Activated CD4-positive, CD25-positive, alpha-beta regulatory T cell treated with anti-CD3 and anti-CD28 coated beads, Interleukin-2, amount 50 U/mL, for 72 hours (primary cell): ENCODE results near the gene PCNX4.

Experiments
- DNase-seq: peaks from one replicate; pipeline ENCODE4 v3.0.0; 2021

PCNX4 gene

DNA sequence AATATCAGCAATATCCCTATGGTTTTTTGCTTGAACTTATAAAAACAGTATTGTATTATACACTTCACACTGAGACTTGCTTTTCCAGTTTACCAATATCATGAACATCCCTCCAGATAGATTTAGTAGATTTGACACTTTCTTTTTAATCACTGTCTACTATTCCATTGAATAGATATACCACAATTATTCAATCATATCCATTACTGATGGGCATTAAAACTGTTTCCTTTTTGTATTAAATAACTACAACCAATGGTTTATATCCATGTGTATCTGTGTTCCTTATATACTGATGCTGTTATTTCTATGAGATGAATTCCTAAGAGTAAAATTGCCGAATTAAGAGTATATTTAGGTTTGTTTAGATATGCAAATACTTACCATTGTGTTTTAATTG lies 86.4 kb downstream of the PCNX4 start:
- no peak for DNase-seq

- DNase-seq, result no peak
These were observed 87.1 kb downstream of the PCNX4 start for GRCh38 chr14:60178820-60179219.

- DNase-seq, result no peak
These were observed 87.7 kb downstream of the PCNX4 start for GRCh38 chr14:60179431-60179869.

DNA sequence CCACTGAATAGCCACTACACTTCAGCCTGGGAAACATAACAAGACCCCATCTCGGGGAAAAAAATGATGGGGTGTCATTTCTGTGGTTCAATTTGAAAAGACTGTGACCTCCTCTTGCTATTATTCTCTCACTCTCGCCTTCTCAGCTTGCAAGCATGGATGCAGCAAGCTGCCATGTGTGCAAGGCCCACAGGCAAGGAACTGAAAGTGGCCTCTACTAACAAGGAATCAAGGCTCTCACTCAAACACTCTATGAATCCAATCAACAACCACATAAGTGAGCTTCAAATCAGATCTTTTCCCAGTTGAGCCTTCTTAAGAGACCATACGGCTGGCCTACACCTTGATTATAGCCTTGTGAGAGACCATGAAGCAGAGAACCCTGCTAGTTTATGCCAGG lies 91.4 kb downstream of the PCNX4 start:
- DNase-seq, result no peak

DNA sequence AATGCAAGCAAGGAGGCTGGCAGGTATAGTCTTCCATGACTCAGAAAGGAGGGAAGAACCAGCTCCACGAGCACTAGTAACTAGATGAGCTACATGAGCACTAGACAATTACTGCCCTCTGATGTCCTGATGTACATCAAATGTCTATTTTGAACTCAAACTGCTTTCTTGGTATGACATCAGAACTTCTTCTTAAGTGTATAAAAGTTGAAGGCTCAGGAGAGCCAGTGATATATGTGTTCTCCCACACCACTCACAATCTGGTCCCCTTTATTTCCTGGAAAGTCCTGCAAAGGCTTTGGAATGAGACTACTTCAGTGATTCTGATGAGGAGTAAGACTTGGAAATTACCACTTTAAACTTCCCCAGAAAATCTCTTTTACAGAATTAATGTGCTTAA lies 92.0 kb downstream of the PCNX4 start:
- DNase-seq, result no peak

GRCh38 chr14:60184146-60184904 lies 92.6 kb downstream of the PCNX4 start:
- no peak for DNase-seq

DNA sequence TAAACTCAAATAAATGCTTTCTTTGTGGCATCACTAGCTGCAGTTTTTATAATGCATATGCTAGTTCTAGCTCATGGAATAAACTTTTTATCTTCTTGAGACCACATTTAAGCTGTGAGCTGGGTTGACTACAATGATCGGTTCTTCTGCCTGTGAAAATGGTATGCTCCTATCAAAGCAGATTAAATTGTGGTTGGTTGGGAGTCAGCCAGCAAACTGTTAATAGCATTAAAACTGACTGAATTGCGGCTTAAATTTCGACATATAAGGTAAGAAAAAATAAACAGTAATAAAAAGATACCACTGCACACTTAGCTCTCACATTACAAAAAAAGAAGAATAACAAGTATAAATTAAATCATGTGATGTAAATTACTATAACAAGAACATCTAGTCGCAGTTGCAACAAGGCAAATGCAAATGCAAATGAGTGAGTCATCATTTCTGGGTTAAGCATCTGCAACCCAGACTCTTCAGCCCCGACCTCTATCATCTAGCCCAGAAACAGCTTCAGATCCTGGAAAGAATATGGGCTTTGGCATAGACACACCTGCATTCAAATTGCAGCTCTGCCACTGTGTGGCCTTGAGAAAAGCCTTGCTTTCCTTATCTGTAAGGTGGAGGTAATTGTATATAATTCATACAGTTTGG lies 93.3 kb downstream of the PCNX4 start:
- DNase-seq, result no peak

GRCh38 chr14:60188115-60188514 lies 96.4 kb downstream of the PCNX4 start:
- no peak for DNase-seq

GRCh38 chr14:60188696-60189095 lies 97.0 kb downstream of the PCNX4 start:
- no peak for DNase-seq

GRCh38 chr14:60189923-60190840 lies 98.5 kb downstream of the PCNX4 start:
- no peak for DNase-seq

DNA sequence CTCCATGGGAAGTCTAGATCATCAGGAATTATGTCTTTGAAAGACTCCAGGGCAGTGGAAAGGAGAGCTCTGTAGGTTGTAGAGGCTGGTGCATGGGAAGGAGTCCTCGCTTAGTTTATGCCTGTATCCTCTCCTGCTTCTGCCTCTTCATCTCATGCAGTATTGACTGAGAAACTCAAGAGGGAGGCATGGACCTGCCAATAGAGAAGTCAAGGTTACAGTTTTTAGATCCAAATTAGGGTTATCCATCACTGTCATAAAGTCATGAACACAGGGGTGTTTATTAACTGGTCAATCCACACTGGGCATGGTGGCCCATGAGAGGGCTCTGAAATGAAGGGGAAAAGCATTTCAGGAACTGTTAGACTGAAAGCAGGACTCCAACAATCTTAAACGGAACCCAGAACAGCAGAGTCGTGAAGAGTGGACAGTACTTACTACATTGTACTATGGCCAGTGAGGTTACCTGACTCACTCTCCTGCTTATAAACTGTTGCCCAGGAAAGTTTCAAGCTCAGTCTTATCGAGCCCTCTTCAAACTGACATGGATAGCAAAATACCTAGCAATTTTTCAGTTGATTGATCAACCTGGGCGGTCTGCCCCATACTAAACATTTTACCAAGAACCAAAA lies 103.6 kb downstream of the PCNX4 start:
- DNase-seq, result no peak

GRCh38 chr14:60196291-60196690 lies 104.6 kb downstream of the PCNX4 start:
- DNase-seq, result no peak

- no peak for DNase-seq
These were observed 106.0 kb downstream of the PCNX4 start for GRCh38 chr14:60197629-60198303.

DNA sequence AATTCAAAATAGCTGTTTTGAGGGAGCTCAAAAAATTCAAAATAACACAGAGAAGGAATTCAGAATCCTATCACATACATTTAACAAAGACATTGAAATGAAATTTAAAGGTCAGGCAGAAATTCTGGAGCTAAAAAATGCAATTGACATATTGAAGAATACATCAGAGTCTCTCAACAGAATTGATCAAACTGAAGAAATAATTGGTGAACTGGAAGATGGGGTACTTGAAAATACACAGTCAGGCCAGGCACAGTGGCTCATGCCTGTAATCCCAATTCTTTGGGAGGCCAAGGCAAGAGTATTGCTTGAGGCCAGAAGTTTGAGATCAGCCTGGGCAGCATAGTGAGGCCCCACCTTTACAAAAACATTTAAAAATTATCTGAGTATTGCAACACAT lies 107.6 kb downstream of the PCNX4 start:
- no peak for DNase-seq

DNA sequence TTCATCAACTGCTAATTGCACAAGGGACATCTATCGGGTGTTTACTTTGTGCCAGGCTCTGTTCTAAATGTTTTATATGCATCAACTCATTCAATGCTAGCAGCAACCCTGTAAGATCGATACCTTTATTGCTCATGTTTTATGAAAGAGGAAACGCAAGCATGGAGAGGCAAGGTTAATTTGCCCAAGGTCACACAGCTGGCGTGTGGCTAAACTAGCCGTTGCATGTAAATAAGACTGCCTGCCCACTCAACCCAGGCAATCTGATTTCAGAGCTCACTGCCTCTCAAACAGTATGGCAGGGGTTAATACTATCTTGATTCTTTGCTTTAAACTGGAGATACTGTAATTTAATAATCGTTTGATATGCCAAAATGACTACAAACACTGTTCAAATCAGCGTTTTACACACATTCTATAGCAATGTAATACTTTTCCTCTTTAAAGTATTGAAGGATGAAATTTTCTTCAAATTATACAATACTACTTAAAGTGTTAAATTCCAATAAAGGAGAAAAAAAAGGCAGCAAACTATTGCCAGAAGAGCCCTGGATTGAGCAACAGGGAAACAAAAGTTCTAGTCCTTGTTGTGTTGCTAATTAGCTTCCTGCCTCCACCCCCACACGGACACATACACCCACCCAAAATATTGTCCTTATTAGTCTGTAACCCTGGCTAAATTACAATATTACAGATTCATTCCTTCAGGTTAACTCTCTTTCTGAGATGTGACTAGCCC lies 112.5 kb downstream of the PCNX4 start:
- DNase-seq, result no peak

- no peak for DNase-seq
These were observed 113.4 kb downstream of the PCNX4 start for GRCh38 chr14:60204843-60205774.

GRCh38 chr14:60206249-60206670 lies 114.5 kb downstream of the PCNX4 start:
- DNase-seq, result no peak

GRCh38 chr14:60206837-60207533 lies 115.3 kb downstream of the PCNX4 start:
- DNase-seq, result no peak

DNA sequence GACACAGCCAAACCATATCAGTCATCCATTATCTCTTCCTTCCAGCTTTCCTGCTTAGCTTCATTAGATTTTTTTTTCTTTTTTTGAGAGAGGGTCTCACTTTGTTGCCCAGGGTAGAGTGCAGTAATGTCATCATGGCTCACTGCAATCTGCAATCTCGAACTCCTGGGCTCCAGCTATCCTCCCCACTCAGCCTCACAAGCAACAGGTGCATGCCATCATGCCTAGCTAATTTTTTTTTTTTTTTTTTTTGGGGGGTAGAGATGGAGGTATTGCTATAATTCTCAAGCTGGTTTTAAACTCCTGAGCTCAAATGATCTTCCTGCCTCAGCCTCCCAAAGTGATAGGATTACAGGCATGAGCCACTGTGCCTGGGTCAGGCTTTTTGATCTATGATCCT lies 119.0 kb downstream of the PCNX4 start:
- no peak for DNase-seq

GRCh38 chr14:60211153-60211552 lies 119.4 kb downstream of the PCNX4 start:
- no peak for DNase-seq
